Measurements from ENCODE around the gene ZNF426.
"Not testable (repeated sequence)": the region's sequence is repeated elsewhere in the genome, so short reads cannot be mapped to it uniquely, and the experiment has no call there.

The ZNF426 gene

DNA sequence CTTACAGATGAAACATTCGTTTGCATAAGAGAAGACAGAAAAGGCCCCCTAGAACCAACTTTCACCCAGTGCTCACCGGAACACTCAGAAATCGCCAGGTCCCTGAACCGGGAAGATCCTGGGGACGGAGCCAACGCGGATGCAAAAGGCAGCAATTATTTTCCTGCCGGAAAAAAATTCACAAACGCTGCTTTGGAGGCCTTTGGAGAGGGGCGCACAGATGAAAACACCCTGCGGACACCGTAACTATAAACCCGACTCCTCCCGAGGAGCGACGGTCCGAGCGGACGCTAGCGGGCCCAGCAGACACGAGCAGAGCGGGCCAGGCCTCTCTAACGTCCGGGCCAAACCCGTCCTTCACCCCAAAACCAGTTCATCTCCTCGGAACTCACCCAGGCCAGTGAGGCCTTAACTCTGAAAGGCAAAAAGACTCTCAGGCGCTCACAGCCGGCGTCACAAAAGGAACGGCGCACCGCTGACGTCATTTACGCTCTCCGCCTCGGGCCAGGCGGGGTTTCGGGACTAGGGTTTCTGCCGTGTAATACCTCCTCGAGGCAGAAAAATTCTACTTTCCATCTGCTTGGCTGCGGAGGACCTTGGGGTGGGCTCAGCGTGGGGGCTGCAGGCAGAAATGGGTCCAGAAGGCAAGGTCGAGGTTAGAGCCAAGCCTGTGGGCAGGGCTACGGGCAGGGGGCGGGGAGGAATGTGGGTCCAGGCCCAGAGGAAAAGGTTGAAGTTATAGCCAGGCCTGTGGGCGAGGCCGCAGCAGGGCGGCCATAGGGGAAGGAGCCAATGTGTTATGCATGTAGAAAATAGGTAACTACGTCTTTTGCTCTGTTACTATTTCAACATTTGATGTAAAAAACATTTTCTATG is at the start of gene ZNF426:
TSS of gene ZNF426 (minus strand) at position 463 of the 876 bp plus-strand sequence. CDS start 2,413 bp downstream, outside the sequence.
- peak; percentile 87 to 89 for DNase-seq

DNA sequence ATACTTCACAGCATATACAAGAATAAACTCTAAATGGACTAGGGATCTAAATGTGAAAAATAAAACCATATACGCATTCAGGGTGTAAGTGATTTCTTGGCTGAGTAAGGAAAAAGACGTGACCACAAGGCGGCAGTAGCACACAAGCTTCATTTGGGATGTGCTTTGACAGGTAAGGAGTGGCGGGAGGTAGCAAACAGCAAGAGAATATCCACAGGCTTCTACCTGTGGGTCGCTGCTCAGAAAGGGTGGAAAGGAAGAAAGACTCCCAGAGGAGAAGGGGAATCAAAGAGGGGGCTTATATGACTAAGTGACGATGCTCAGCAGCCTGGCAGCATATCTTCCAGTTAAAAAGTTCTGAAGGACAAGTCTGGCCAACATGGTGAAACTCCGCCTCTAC is 48.3 kb upstream of the ZNF426 start:
- DNase-seq = peak; percentile 81 to 83

DNA sequence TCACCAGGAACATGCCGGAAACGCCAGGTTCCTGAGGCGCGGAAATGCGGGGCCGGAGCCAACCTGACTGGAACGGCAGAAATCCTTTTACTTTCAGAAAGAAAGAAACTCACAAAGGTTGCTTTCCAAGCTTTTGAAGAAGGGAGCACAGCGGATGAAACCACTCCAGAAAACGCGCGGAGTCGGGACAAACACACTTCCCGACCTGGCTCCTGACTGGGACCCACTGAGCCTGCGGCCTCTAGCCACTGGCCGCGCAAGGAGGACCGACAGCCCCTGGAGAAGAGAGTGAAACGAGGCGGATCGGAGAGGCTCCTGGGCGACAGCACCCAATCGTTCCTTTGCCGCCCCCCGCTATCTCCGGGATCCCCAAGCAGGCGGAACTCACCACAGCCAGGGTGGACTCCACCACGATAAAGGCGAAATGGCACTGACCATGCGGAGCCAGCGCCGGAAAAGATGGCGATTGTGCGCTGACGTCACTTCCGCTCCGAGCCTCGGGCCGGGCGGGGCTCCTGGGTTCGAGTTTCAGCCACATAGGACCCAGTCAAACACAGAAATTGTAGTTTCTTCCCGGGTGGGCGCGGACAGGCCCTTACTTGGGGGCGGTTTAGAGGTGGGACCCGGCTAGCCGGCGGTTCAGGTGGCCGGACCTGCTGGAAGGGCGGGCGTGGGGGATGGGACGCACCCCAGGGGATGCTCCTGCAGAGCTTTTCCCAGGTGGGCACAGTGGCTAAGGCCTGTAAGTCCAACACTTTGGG is 45.8 kb upstream of the ZNF426 start, which contains the start of gene ZNF121:
TSS of gene ZNF121 (minus strand) at position 432 of the 761 bp plus-strand sequence. CDS start 16,407 bp downstream, outside the sequence.
- DNase-seq = peak; percentile 84 to 85

DNA sequence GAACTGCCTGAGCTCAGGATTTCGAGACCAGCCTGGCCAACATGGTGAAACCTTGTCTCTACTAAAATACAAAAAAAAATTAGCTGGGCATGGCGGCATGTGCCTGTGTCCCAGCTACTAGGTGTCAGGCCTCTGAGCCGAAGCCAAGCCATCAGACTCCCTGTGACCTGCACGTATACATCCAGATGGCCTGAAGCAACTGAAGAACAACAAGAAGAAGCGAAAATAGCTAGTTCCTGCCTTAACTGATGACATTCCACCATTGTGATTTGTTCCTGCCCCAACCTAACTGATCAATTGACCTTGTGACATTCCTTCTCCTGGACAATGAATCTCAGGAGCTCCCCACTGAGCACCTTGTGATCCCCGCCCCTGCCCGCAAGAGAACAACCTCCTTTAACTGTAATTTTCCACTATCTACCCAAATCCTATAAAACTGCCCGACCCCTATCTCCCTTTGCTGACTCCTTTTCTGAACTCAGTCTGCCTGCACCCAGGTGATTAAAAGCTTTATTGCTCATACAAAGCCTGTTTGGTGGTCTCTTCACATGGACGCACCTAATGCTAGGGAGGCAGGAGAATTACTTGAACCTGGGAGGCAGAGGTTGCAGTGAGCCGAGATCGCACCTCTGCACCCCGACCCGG is 43.8 kb upstream of the ZNF426 start:
- DNase-seq = not testable (repeated sequence)

DNA sequence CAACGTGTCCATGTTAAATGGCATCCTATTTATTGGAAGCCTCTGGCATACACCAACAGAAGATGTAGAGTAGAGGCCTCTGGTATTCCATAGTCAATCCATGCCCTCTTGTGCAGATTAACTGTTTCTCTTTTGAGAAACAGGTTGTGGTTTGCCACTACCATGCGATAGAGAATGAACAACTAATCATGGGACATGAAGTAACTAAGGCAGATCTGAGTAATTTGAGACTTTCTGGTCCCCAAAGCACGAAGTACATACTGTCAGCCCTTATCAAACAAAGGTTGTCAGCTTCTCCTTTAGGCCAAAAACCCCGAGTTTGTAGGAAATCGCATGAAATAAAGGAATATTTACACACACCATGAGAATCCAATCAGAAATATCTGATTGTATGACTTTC is 42.3 kb upstream of the ZNF426 start:
- DNase-seq = no peak

DNA sequence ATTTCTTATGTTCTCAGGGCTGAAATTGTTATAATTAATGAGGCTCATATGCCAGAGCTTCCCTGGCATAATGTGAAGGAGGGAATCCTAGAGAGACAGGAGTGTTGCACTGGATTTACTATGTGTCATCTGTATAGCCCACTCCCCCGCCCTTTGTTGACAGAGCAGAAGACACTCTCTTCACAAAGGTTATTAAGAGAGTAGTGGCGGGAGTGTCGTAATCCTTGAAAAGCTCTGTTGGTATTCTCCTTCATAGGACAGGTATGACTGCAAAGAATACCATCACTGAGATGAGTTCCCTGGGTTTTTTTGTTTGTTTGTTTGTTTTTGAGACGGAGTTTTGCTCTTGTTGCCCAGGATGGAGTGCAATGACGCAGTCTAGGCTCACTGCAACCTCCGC is 31.8 kb upstream of the ZNF426 start:
- no peak for DNase-seq

DNA sequence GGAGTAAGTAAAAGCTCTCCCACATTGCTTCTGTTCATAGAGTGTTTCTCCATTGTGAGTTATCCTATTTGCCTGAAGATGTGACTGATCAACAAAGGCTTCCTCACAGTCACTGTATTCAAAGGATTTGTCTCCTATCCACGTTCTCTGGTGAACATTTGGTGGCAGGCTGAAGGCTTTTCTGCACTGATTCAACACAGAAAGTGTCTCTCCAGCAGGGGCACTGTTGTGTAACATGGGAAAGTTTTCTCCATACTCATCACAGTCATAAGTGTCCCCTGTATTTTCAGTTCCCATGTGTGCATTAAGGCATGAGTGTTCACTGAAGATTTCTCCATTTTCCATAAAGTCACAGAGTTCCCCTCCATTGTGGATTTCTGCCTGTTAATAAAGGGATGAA is 28.3 kb upstream of the ZNF426 start:
- DNase-seq = no peak

DNA sequence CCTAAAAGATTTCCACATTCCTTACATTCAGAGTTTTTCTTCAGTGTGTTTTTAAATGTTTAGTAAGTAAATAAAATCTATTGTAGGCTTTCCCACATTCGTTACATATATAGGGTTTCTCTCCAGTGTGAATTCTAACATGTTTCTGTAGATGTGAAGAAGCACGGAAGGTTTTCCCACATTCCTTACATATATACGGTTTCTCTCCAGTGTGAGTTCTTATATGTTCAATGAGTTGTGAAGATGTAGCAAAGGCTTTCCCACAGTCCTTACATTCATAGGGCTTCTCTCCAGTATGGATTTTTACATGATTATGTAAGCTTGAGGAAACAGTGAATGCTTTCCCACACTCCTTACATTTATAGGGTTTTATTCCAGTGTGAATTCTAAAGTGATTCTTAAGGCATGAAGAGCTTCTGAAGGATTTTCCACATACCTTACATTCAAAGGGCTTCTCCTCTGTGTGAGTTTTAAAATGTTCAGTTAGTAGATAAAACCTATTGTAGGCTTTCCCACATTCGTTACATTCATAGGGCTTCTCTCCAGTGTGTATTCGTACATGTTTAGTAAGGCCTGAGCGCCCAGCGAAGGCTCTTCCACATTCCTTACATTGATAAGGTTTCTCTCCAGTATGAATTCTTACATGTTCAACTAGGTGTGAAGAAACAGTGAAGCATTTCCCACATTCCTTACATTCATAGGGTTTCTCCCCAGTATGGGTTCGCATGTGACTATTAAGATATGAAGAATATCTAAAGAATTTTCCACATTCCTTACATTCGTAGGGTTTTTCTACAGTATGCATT is 27.7 kb upstream of the ZNF426 start:
- no peak for DNase-seq

DNA sequence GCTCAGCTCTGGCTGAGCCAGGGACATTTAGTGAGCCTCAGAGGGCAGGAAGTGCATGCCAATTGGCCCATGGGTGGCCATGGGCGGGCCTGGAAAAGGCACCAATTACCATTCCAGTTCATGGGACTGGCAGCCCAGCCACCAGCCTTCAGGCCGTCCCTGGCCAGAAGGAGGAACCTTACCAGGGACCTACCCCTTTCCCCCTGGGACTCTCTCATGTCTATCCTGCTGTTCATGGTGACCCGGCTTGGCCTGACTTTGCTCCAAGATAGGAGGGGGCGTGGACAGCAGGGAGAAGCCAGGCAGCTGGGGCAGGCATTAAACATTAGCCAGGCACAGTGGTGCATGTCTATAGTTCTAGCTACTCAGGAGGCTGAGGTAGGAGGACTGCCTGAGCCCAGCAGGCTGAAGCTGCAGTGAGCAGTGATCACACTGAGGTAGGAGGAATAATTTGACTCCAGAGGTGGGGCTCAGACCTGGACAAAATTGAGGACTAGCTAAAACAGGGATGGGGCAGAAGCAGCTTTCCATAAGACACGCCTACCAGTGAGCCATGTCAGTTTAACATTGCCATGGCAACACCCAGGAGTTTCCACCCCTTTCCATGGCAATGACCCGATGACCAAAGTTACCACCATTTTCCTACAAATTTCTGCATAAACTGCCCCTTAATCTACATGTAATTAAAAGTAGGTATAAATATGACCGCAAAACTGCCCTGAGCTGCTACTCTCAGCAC is 14.3 kb upstream of the ZNF426 start:
- no peak for DNase-seq

DNA sequence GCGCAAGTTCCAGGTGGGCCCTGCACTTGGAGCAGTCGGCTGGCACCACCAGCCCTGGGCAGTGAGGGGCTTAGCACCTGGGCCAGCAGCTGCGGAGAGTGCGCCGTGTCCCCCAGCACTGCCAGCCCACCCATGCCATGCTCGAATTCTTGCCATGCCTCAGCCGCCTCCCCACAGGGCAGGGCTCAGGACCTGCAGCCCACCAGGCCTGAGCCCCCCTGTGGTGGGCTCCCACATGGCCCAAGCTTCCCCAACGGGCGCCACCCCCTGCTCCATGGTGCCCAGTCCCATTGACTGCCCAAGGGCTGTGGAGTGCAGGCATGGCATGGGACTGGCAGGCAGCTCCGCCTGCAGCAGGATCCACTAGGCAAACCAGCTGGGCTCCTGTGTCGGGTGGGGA is 9.4 kb upstream of the ZNF426 start:
- no peak for DNase-seq

DNA sequence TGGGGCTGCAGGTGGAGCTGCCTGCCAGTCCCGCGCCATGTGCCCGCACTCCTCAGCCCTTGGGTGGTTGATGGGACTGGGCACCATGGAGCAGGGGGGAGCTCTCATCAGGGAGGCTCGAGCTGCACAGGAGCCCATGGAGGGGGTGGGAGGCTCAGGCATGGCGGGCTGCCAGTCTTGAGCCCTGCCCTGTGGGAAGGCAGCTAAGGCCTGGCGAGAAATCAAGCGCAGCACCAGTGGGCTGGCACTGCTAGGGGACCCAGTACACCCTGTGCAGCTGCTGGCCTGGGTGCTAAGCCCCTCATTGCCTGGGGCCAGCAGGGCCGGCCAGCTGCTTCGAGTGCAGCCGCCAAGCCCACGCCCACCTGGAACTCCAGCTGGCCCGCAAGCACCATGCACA is 2.8 kb upstream of the ZNF426 start:
- DNase-seq = not testable (repeated sequence)

DNA sequence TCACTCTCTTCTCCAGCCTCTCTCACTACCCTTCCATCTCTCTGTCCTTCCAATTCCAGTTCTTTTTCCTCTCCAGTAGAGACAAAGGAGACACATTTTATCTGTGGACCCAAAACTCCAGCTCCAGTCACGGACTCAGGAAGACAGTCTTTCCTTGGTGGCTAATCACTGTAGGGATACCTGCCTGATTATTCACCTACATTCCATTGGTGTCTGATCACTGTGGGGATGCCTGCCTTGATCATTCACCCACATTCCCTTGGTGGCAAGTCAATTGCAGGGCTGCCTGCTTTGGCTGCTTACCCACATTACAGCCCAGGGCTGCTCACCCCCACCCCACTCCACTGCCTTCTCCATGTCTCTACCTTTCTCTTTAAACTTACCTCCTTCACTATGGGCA is 1.5 kb upstream of the ZNF426 start:
- DNase-seq = not testable (repeated sequence)

DNA sequence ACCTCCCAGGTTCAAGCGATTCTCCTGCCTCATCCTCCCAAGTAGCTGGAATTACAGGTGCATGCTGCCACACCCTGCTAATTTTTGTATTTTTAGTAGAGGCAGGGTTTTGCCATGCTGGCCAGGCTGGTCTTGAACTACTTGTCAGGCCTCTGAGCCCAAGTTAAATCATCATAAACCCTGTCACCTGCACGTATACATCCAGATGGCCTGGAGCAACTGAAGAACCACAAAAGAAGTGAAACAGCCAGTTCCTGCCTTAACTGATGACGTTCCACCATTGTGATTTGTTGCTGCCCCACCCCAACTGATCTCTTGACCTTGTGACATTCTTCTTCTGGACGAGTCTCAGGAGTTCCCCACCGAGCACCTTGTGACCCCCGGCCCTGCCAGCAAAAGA is 756 bp upstream of the ZNF426 start:
- not testable (repeated sequence) for DNase-seq

DNA sequence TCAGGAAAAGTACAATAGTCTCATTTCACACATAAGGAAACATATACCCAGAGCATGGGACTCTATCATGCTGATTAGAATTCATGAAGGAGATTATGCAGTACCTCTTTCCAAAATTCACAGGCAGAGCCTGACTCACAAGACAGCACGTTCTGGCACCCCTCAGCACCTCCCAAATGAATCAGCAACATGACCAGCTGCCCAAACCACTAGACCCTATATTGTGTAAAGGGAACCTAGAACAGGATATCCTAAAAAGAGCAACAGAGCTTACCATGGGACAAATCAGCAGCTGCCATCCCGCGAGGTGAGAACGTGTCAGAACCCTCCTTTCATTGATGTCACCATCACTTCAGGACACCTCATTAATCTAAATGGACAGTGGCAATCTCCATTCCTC is 2.5 kb downstream of the ZNF426 start:
- DNase-seq = no peak

DNA sequence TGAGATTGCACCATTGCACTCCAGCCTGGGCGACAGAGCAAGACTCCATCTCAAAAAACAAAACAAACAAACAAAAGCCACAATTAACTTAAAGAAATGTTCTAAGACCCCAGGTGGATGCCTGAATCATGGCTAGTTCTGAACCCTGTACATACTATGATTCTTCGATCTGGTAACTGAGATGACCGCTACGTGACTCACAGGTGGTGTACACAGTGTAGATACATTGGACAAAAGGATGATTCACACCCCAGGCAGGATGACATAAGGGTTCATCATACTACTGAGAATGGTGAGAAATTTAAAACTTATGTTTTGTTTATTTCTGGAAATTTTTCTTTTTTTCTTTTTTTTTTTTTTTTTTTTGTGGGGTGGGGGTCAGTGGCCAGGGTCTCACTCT is 6.5 kb downstream of the ZNF426 start:
- no peak for DNase-seq

DNA sequence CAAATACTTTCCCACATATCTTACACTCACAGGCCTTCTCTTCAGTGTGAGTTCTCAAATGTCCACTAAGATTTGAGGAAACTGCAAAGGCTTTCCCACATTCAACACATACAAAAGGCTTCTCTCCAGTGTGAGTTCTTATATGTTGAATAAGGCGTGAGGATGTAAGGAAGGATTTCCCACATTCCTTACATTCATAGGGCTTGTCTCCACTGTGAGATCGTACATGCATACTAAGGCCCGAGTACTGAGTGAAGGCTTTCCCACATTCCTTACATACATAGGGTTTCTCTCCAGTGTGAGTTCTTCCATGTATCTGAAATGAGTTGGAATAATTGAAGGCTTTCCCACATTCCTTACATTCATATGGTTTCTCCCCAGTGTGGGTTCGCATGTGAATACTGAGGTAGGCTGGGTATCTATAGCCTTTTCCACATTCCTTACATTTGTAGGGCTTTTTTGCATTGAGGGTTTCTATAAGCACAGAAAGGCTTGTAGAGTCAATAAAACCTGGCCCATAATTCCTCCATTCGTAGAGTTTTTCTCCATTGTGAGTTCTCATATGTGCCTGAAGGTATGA is 9.6 kb downstream of the ZNF426 start:
- no peak for DNase-seq

DNA sequence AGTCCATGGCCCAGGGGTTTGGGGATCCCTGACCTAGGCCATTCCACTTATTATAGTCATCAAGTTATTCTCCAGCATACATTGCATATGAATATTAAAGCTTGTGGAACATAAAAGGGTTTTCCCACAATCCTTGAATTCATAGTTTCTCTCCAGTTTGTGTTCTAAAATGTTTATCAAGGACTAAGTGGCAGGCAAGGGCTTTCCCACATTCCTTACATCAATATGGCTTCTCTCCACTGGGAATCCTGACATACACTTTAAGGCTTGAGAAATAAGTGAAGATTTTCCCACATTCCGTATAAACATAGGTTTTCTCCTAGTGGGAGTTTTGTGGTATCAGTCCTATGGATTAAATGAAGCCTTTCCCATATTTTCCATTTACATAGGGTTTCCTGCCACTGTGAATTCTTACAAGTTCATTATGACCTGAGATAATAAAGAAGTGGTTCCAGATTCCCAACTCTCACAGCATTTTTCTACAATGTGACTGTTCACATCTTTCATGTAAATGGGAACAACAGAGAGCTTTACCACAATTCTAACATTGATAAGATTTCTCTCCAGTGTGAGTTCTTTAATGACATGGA is 14.5 kb downstream of the ZNF426 start:
- DNase-seq = no peak

DNA sequence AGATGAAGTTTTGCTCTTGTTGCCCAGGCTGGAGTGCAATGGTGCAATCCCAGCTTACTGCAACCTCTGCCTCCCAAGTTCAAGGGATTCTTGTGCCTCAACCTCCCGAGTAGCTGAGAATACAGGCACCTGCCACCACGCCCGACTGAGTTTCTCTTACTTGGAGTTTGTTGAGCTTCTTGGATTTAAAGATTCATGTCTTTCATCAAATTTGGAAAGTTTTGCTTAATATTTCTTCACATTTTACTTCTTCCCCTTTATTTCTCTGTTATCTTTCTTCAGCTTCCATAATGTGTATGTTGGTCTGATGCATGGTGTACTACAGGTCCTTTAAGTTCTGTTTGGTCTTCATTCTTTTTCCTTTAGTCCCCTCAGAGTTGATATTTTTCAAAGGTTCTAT is 31.2 kb downstream of the ZNF426 start:
- no peak for DNase-seq

DNA sequence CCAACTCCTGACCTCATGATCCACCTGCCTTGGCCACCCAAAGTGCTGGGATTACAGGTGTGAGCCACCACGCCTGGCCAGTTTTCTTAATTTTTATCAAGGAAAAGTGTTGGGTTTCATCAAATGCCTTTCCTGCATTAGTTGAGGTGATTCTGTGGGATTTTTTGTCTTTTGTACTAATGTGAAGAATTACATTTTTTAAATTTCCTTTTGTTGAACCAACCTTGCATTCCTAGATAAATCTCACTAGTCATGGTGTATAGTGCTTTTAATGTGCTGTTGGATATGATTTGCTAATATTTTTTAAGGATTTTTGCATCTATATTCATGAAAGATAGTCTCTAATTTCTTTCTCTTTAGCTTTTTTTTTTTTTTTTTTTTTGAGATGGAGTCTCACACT is 37.6 kb downstream of the ZNF426 start:
- no peak for DNase-seq

DNA sequence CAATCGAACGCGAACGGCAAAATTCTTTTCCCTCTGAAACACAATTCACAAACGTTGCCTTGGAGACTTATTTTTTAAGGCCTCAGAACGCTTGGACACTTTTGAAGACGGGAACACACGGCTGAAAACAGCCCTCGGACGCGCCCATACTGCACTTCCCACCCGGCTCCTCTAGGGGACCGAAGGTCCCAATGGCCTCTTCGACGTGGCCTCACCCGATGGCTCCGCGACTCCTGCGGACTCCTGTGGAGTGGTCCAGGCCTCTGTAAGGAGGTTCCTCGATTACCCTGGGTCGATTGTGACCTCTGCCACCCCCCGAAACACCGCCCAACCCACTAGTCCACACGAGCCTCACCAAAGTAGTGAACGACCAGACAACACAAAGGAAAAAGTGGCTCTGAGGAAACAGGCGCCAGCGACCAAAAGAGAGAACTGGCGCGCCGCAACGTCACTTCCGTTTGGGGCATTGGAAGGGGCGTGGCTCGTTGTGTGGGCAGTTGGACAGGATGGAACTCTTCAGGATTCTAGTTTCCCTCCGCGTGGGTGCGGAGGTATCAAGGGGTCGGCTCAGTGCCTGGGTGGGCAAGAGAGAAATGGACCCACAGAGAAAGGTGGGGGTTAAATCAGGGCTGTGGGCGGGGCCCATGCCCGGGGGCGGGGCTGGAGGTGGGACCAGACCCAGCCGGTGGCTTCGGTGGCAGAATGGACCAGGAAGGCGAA is 40.1 kb downstream of the ZNF426 start, which contains the start of gene ZNF560:
TSS of gene ZNF560 (minus strand) at position 434 of the 720 bp plus-strand sequence. CDS start 23,303 bp downstream, outside the sequence.
- no peak for DNase-seq
